OCI-LY7 (cell line): ENCODE results near the gene ZCWPW2. TPM values are rescaled to one million over a fixed set of nuclear protein-coding genes. Genes with fewer than 3 reads are reported as not detected.
A peak's percentile ranks its signal among the peaks of the same experiment; 100 is the strongest.

ENCODE experiments used
- BruUV-seq: library from RNA; stranded (reverse); fragments of 400-500 nt; replicated peaks from 2 replicates; lab custom pipeline; 2021; lab: Mats Ljungman, UMichigan
- CTCF ChIA-PET: fragments of 300-600 bp; sonication (Branson Sonifier 250); formaldehyde crosslinking; loops from one replicate; lab custom pipeline; 2022; ENCODE audit warnings: antibody characterized with exemption; ENCODE audit not compliant: unreplicated experiment; lab: Charles Lee
- POLR2A ChIA-PET: fragments of 300-600 bp; sonication (Branson Sonifier 250); formaldehyde crosslinking; loops from one replicate; lab custom pipeline; 2022; ENCODE audit warnings: antibody characterized with exemption; lab: Charles Lee
- DNase-seq: peaks from one replicate; pipeline ENCODE4 v3.0.0-alpha.2; 2015; ENCODE audit warnings: low spot score
- H2AFZ ChIP-seq: fragments of 200-600 bp; sonication (generic), shearing (Covaris generic); 2 replicates; pipeline ENCODE4 v1.6.1; 2014; ENCODE audit warnings: mild to moderate bottlenecking, antibody characterized with exemption, low read length, moderate library complexity
- H3K27ac ChIP-seq: fragments of 200-600 bp; sonication (generic); 2 replicates; pipeline ENCODE4 v1.5.1; 2014; ENCODE audit warnings: mixed run types, low read depth, mild to moderate bottlenecking, moderate library complexity, low read length, inconsistent platforms; ENCODE audit not compliant: poor library complexity, severe bottlenecking
- H3K36me3 ChIP-seq: fragments of 200-600 bp; sonication (generic); 2 replicates; pipeline ENCODE4 v1.6.1; 2014; ENCODE audit warnings: mild to moderate bottlenecking, antibody characterized with exemption, low read length, moderate library complexity, mixed read lengths; ENCODE audit not compliant: insufficient read depth
- H3K4me1 ChIP-seq: fragments of 200-600 bp; sonication (generic); 2 replicates; pipeline ENCODE4 v1.5.1; 2014; ENCODE audit warnings: mild to moderate bottlenecking, low read length; ENCODE audit not compliant: insufficient read depth, poor library complexity, severe bottlenecking
- H3K4me2 ChIP-seq: fragments of 200-600 bp; sonication (generic); 2 replicates; pipeline ENCODE4 v1.6.1; 2014; ENCODE audit warnings: mild to moderate bottlenecking, low read length
- H3K4me3 ChIP-seq: fragments of 200-600 bp; sonication (generic); 2 replicates; pipeline ENCODE4 v1.5.1; 2014; ENCODE audit warnings: mild to moderate bottlenecking, low read depth, low read length; ENCODE audit not compliant: poor library complexity, severe bottlenecking
- H3K79me2 ChIP-seq: fragments of 200-600 bp; sonication (generic); 2 replicates; pipeline ENCODE4 v1.6.1; 2016; ENCODE audit warnings: low read depth, mild to moderate bottlenecking, low read length, moderate library complexity, mixed read lengths; ENCODE audit not compliant: insufficient read depth
- H3K9me2 ChIP-seq: fragments of 200-600 bp; sonication (generic); 2 replicates; pipeline ENCODE4 v1.6.1; 2016; ENCODE audit warnings: mild to moderate bottlenecking, low read length, mixed read lengths; ENCODE audit not compliant: insufficient read depth
- H3K9me3 ChIP-seq: fragments of 200-600 bp; sonication (generic); 2 replicates; pipeline ENCODE4 v1.6.1; 2014; ENCODE audit warnings: mild to moderate bottlenecking, mixed run types, low read length, mixed read lengths
- H4K20me1 ChIP-seq: fragments of 200-600 bp; sonication (generic); 2 replicates; pipeline ENCODE4 v1.6.1; 2014; ENCODE audit warnings: mild to moderate bottlenecking, antibody characterized with exemption, low read length, moderate library complexity, mixed read lengths; ENCODE audit not compliant: insufficient read depth
- EZH2phosphoT487 ChIP-seq: fragments of 200-600 bp; sonication (generic); IDR thresholded peaks from 2 replicates; pipeline ENCODE4 v1.6.1; 2018; ENCODE audit warnings: low read depth, borderline replicate concordance, mild to moderate bottlenecking, mixed run types, antibody characterized with exemption, low read length, moderate library complexity, mixed read lengths
- intact Hi-C: fragments of 100-400 bp; cut with micrococcal nuclease; formaldehyde crosslinking; loops from one replicate; pipeline ENCODE4 v1.10.0; 2022; ENCODE audit not compliant: unreplicated experiment
- total RNA-seq, 2 experiments: library from RNA; depleted of rRNA in 1 of 2; stranded (reverse); fragments of >200 nt in 1 of 2; shearing (Covaris generic) in 1 of 2; gene quantifications; 2 replicates each; pipeline ENCODE4 v1.2.3, GENCODE V29; 2014 to 2022
- TF ChIP-seq, protein P1 (sequence below): fragments of 200-600 bp; sonication (generic); conservative IDR thresholded peaks from 2 replicates; pipeline ENCODE4 v1.5.1; 2014; ENCODE audit warnings: mild to moderate bottlenecking, antibody characterized with exemption, low read length, moderate library complexity, mixed read lengths

Gene ZCWPW2
- total RNA-seq, 2 experiments from 2014 or later, result 0.32 TPM; not detected in 1

GRCh38 chr3:28328188-28329151 lies 20.1 kb upstream of the ZCWPW2 start:
- Histone ChIP-seq H3K27ac (no peak overlapping the region), H3K4me2 (no peak overlapping the region), H2AFZ (no peak overlapping the region), H3K79me2 (no peaks in the 10 kb centered on the region), H3K9me2 (no peaks in the 10 kb centered on the region), H3K4me3 (no peak overlapping the region), H3K36me3 (peaks cover 60% of the 10 kb centered on the region), H3K4me1 (no peaks in the 10 kb centered on the region), H3K9me3 (no peaks in the 10 kb centered on the region), H4K20me1 (no peaks in the 10 kb centered on the region)
- ChIA-PET POLR2A (interaction anchor here (1.0 to 1.9 kb wide), 3 partner anchors 9 to 619 kb away, joined by 3 to 7 read pairs (median 6); partner anchors contain the start of genes AZI2 and ZCWPW2), CTCF (no interaction called here)
- TF ChIP-seq, protein P1, sequence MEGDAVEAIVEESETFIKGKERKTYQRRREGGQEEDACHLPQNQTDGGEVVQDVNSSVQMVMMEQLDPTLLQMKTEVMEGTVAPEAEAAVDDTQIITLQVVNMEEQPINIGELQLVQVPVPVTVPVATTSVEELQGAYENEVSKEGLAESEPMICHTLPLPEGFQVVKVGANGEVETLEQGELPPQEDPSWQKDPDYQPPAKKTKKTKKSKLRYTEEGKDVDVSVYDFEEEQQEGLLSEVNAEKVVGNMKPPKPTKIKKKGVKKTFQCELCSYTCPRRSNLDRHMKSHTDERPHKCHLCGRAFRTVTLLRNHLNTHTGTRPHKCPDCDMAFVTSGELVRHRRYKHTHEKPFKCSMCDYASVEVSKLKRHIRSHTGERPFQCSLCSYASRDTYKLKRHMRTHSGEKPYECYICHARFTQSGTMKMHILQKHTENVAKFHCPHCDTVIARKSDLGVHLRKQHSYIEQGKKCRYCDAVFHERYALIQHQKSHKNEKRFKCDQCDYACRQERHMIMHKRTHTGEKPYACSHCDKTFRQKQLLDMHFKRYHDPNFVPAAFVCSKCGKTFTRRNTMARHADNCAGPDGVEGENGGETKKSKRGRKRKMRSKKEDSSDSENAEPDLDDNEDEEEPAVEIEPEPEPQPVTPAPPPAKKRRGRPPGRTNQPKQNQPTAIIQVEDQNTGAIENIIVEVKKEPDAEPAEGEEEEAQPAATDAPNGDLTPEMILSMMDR, result peak; percentile 91
- TF ChIP-seq EZH2phosphoT487, result no peak
- DNase-seq, result peak; percentile 42
- BruUV-seq, result no TSS peak
- intact Hi-C loops, result loop anchor here (5.0 kb wide), 1 partner anchor 616 kb away; no protein-coding TSS in a partner anchor

DNA sequence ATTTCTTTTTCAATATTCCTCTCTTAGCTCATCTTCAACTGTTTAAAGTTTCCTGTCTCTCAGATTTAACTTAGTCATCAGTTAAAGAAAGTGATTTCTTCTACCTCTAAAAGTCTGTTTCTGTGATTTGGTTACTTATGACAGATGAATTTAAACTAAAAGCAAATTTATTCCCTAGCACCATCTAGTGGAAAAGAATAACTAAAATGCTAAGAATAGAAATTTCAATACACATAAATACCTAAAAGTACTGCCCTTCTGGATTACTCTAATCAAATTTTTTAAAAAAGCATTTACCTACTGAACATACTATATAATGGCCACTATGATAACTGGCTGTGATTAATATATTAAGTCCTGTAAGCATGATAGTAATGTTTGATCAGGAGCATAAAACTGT lies 14.0 kb upstream of the ZCWPW2 start:
- H3K4me3 ChIP-seq, result no peak overlapping the region
- intact Hi-C loops, result no loop called here
- POLR2A ChIA-PET, result interaction anchor here (0.7 kb wide), 1 partner anchor 13 kb away, joined by 4 read pairs; no protein-coding TSS in a partner anchor

More for the DNA sequence above, 14.0 kb upstream of the ZCWPW2 start:
- no TSS peak for BruUV-seq
- H2AFZ ChIP-seq, result no peak overlapping the region
- H3K27ac ChIP-seq, result no peak overlapping the region
- H3K9me3 ChIP-seq, result no peaks in the 10 kb centered on the region
- no peaks in the 10 kb centered on the region for H3K4me1 ChIP-seq
- no peak for DNase-seq
- no peaks in the 10 kb centered on the region for H3K9me2 ChIP-seq
- no peaks in the 10 kb centered on the region for H4K20me1 ChIP-seq
- CTCF ChIA-PET, result no interaction called here
- TF ChIP-seq, protein P1, result peak; percentile 58
- no peak for TF ChIP-seq EZH2phosphoT487
- H3K79me2 ChIP-seq, result no peaks in the 10 kb centered on the region
- H3K4me2 ChIP-seq, result no peak overlapping the region
- H3K36me3 ChIP-seq, result peaks cover 45% of the 10 kb centered on the region
